Activated naive CD4-positive, alpha-beta T cell treated with Interleukin-2 at 50 U/mL for 16 hours (primary cell): ENCODE results near the gene PDE7B.

Source experiments
- DNase-seq: peaks from one replicate; pipeline ENCODE4 v3.0.0-alpha.2; 2020

PDE7B gene

GRCh38 chr6:135938576-135939207 is 87.2 kb downstream of the PDE7B start:
- DNase-seq = no peak

GRCh38 chr6:135939208-135939591 is 87.7 kb downstream of the PDE7B start:
- no peak for DNase-seq

- no peak for DNase-seq
Observed at GRCh38 chr6:135940616-135941167, 89.2 kb downstream of the PDE7B start.

GRCh38 chr6:135941275-135942025 is 89.9 kb downstream of the PDE7B start:
- DNase-seq = no peak

- no peak for DNase-seq
Observed at GRCh38 chr6:135944120-135944519, 92.6 kb downstream of the PDE7B start.

- DNase-seq = no peak
Observed at GRCh38 chr6:135946674-135947073, 95.2 kb downstream of the PDE7B start.

- no peak for DNase-seq
Observed at GRCh38 chr6:135950669-135951068, 99.2 kb downstream of the PDE7B start.

- DNase-seq = no peak
Observed at GRCh38 chr6:135951169-135951568, 99.7 kb downstream of the PDE7B start.

- DNase-seq = no peak
Observed at GRCh38 chr6:135953818-135954217, 102.3 kb downstream of the PDE7B start.

GRCh38 chr6:135955099-135955498 is 103.6 kb downstream of the PDE7B start:
- no peak for DNase-seq

- no peak for DNase-seq
Observed at GRCh38 chr6:135962731-135963130, 111.2 kb downstream of the PDE7B start.

GRCh38 chr6:135970750-135971149 is 119.2 kb downstream of the PDE7B start:
- DNase-seq = no peak

- no peak for DNase-seq
Observed at GRCh38 chr6:135971351-135971750, 119.8 kb downstream of the PDE7B start.

GRCh38 chr6:135972150-135972549 is 120.6 kb downstream of the PDE7B start:
- DNase-seq = no peak

- DNase-seq = no peak
Observed at GRCh38 chr6:135972586-135972985, 121.1 kb downstream of the PDE7B start.

- DNase-seq = no peak
Observed at GRCh38 chr6:135974426-135974825, 122.9 kb downstream of the PDE7B start.

- DNase-seq = no peak
Observed at GRCh38 chr6:135976585-135976984, 125.1 kb downstream of the PDE7B start.

- no peak for DNase-seq
Observed at GRCh38 chr6:135983093-135983492, 131.6 kb downstream of the PDE7B start.

- DNase-seq = no peak
Observed at GRCh38 chr6:135983718-135984343, 132.3 kb downstream of the PDE7B start.

GRCh38 chr6:135985471-135985870 is 134.0 kb downstream of the PDE7B start:
- no peak for DNase-seq

GRCh38 chr6:135987226-135987625 is 135.7 kb downstream of the PDE7B start:
- DNase-seq = no peak

GRCh38 chr6:135990439-135990838 is 138.9 kb downstream of the PDE7B start:
- no peak for DNase-seq

GRCh38 chr6:135990855-135991464 is 139.5 kb downstream of the PDE7B start:
- DNase-seq = no peak
